OCI-LY3 (cell line): ENCODE data around the gene SH2B3.

ENCODE experiments used
- H2AFZ ChIP-seq: fragments of 200-600, 300-600 bp; shearing (Covaris generic); 2 replicates; pipeline ENCODE4 v1.6.0; 2014; ENCODE audit warnings: antibody characterized with exemption, low read depth, low read length
- H3K27ac ChIP-seq: fragments of 200-600, 300-600 bp; sonication (generic); 2 replicates; pipeline ENCODE4 v1.5.1; 2014; ENCODE audit warnings: mild to moderate bottlenecking, low read length, moderate library complexity, mixed read lengths
- H3K27me3 ChIP-seq: fragments of 200-600, 300-600 bp; sonication (generic); 2 replicates; pipeline ENCODE4 v1.6.1; 2014; ENCODE audit warnings: low read depth, low read length, mixed read lengths
- H3K36me3 ChIP-seq: fragments of 200-600, 300-600 bp; sonication (generic); replicated peaks from 2 replicates; pipeline ENCODE3; 2014; ENCODE audit warnings: low read depth, low read length, mixed read lengths
- H3K4me1 ChIP-seq: fragments of 300-600, 200-600 bp; sonication (generic); 2 replicates; pipeline ENCODE4 v1.6.1; 2014; ENCODE audit warnings: low read length, mixed read lengths
- H3K4me2 ChIP-seq: fragments of 200-600, 300-600 bp; sonication (generic); 2 replicates; pipeline ENCODE4 v1.6.1; 2014; ENCODE audit warnings: low read length, mixed read lengths
- H3K4me3 ChIP-seq: fragments of 300-600, 200-600 bp; sonication (generic); 2 replicates; pipeline ENCODE4 v1.5.1; 2014; ENCODE audit warnings: antibody characterized with exemption, mild to moderate bottlenecking, low read length, moderate library complexity
- H3K79me2 ChIP-seq: fragments of 300-600, 200-600 bp; shearing (Covaris generic); 2 replicates; pipeline ENCODE4 v1.6.1; 2014; ENCODE audit warnings: mild to moderate bottlenecking, low read length, mixed read lengths
- H3K9ac ChIP-seq: fragments of 300-600, 200-600 bp; shearing (Covaris generic); 2 replicates; pipeline ENCODE4 v1.6.0; 2014; ENCODE audit warnings: mild to moderate bottlenecking, low read length, moderate library complexity
- H3K9me3 ChIP-seq: fragments of 200-600, 300-600 bp; shearing (Covaris generic); 2 replicates; pipeline ENCODE4 v1.6.1; 2014; ENCODE audit warnings: low read length, mixed read lengths; ENCODE audit not compliant: insufficient read depth
- H4K20me1 ChIP-seq: fragments of 200-600, 300-600 bp; sonication (generic); 2 replicates; pipeline ENCODE4 v1.6.1; 2016; ENCODE audit warnings: low read length, mixed read lengths; ENCODE audit not compliant: insufficient read depth
- CTCF ChIP-seq: fragments of 200-600, 300-600 bp; sonication (generic); IDR thresholded peaks from 2 replicates; pipeline ENCODE4 v1.5.1; 2014; ENCODE audit warnings: antibody characterized with exemption, low read length, low read depth
- EZH2phosphoT487 ChIP-seq: fragments of 200-600 bp; shearing (Covaris generic); IDR thresholded peaks from 2 replicates; pipeline ENCODE4 v1.6.1; 2018; ENCODE audit warnings: antibody characterized with exemption, mixed run types, low read depth

Gene SH2B3

GRCh38 chr12:111425655-111426054, 19.9 kb downstream of the SH2B3 start:
- no peak for TF ChIP-seq EZH2phosphoT487
- peaks cover 23% of the 10 kb centered on the region; the same call in 1 of the 2 replicates for H3K79me2 ChIP-seq
- H3K4me2 ChIP-seq, result no peak overlapping the region
- H3K27me3 ChIP-seq, result peaks cover 8% of the 10 kb centered on the region
- H3K27ac ChIP-seq, result no peak overlapping the region
- H4K20me1 ChIP-seq, result peaks cover 76% of the 10 kb centered on the region
- no peak overlapping the region for H3K4me3 ChIP-seq
- H2AFZ ChIP-seq, result no peak overlapping the region
- H3K9ac ChIP-seq, result no peak overlapping the region
- peaks cover 14% of the 10 kb centered on the region for H3K4me1 ChIP-seq
- peaks cover 5% of the 10 kb centered on the region for H3K36me3 ChIP-seq
- no peaks in the 10 kb centered on the region for H3K9me3 ChIP-seq

GRCh38 chr12:111426344-111427185, 20.8 kb downstream of the SH2B3 start:
- no peak overlapping the region for H3K4me2 ChIP-seq
- peaks cover 20% of the 10 kb centered on the region for H3K4me1 ChIP-seq
- H2AFZ ChIP-seq, result no peak overlapping the region

GRCh38 chr12:111427417-111428074, 21.8 kb downstream of the SH2B3 start:
- H3K9me3 ChIP-seq, result no peaks in the 10 kb centered on the region
- H3K4me1 ChIP-seq, result peaks cover 20% of the 10 kb centered on the region
- H3K9ac ChIP-seq, result no peak overlapping the region
- no peak overlapping the region for H2AFZ ChIP-seq
- H4K20me1 ChIP-seq, result peaks cover 84% of the 10 kb centered on the region
- TF ChIP-seq EZH2phosphoT487 (no peak), CTCF (no peak)
- peaks cover 23% of the 10 kb centered on the region for H3K79me2 ChIP-seq
- H3K27me3 ChIP-seq, result peaks cover 20% of the 10 kb centered on the region
- no peak overlapping the region for H3K4me2 ChIP-seq
- peaks cover 5% of the 10 kb centered on the region for H3K36me3 ChIP-seq
- H3K27ac ChIP-seq, result no peak overlapping the region
- H3K4me3 ChIP-seq, result no peak overlapping the region

More at GRCh38 chr12:111426344-111427185, 20.8 kb downstream of the SH2B3 start:
- peaks cover 2% of the 10 kb centered on the region for H3K36me3 ChIP-seq
- H3K9ac ChIP-seq, result no peak overlapping the region
- TF ChIP-seq EZH2phosphoT487 (no peak), CTCF (no peak)
- peaks cover 78% of the 10 kb centered on the region for H4K20me1 ChIP-seq
- H3K27me3 ChIP-seq, result peaks cover 11% of the 10 kb centered on the region
- no peak overlapping the region for H3K27ac ChIP-seq
- peaks cover 23% of the 10 kb centered on the region; the same call in 1 of the 2 replicates for H3K79me2 ChIP-seq
- no peak overlapping the region for H3K4me3 ChIP-seq
- no peaks in the 10 kb centered on the region for H3K9me3 ChIP-seq

GRCh38 chr12:111428081-111428727, 22.5 kb downstream of the SH2B3 start:
- H3K4me2 ChIP-seq, result no peak overlapping the region
- H2AFZ ChIP-seq, result no peak overlapping the region
- no peak for TF ChIP-seq CTCF
- TF ChIP-seq EZH2phosphoT487, result no peak
- H3K79me2 ChIP-seq, result peaks cover 27% of the 10 kb centered on the region
- peaks cover 20% of the 10 kb centered on the region for H3K4me1 ChIP-seq
- no peak overlapping the region for H3K9ac ChIP-seq
- H3K36me3 ChIP-seq, result peaks cover 9% of the 10 kb centered on the region
- H3K4me3 ChIP-seq, result no peak overlapping the region
- peaks cover 24% of the 10 kb centered on the region for H3K27me3 ChIP-seq
- no peak overlapping the region for H3K27ac ChIP-seq
- no peaks in the 10 kb centered on the region for H3K9me3 ChIP-seq
- peaks cover 87% of the 10 kb centered on the region for H4K20me1 ChIP-seq
